GM18520 (cell line): ENCODE measurements around the gene CYBA.
A peak's percentile ranks its signal among the peaks of the same experiment; 100 is the strongest.

ENCODE experiments used
- ATAC-seq: cut with Tn5 transposase; IDR thresholded peaks from one replicate; pipeline ENCODE4 v1.9.1; 2021; ENCODE audit not compliant: unreplicated experiment

CYBA gene

GRCh38 chr16:88647178-88648070 is 3.4 kb downstream of the CYBA start:
- no peak for ATAC-seq

GRCh38 chr16:88646345-88647034 is 4.4 kb downstream of the CYBA start:
- ATAC-seq, result no peak

- no peak for ATAC-seq
These were observed 4.9 kb downstream of the CYBA start for GRCh38 chr16:88645941-88646340.

GRCh38 chr16:88645455-88645854 is 5.4 kb downstream of the CYBA start:
- no peak for ATAC-seq

- no peak for ATAC-seq
These were observed 7.3 kb downstream of the CYBA start for GRCh38 chr16:88643644-88643932.

- no peak for ATAC-seq
These were observed 7.8 kb downstream of the CYBA start for GRCh38 chr16:88642881-88643643.

GRCh38 chr16:88640498-88641247 is 10.2 kb downstream of the CYBA start:
- no peak for ATAC-seq

- ATAC-seq, result no peak
These were observed 10.8 kb downstream of the CYBA start for GRCh38 chr16:88640039-88640495.

- no peak for ATAC-seq
These were observed 11.4 kb downstream of the CYBA start for GRCh38 chr16:88639231-88640038.

- no peak for ATAC-seq
These were observed 12.3 kb downstream of the CYBA start, which contains the start of gene IL17C for GRCh38 chr16:88638323-88639230. Gene IL17C (plus strand): TSS chr16:88638572. CDS start chr16:88638642, 70 bp downstream.

- no peak for ATAC-seq
These were observed 14.2 kb downstream of the CYBA start for GRCh38 chr16:88636488-88637265.

- no peak for ATAC-seq
These were observed 15.1 kb downstream of the CYBA start for GRCh38 chr16:88635671-88636319.

GRCh38 chr16:88634994-88635670 is 15.7 kb downstream of the CYBA start:
- ATAC-seq, result no peak

GRCh38 chr16:88634141-88634993 is 16.5 kb downstream of the CYBA start:
- peak; percentile 32 for ATAC-seq

- ATAC-seq, result peak; percentile 21
These were observed 17.1 kb downstream of the CYBA start for GRCh38 chr16:88633684-88634140.

GRCh38 chr16:88632587-88632930 is 18.3 kb downstream of the CYBA start:
- no peak for ATAC-seq
